ENCODE data around the gene ATP8B4.

GRCh38 chr15:50163719-50164410 is 44.8 kb upstream of the ATP8B4 start:
- TF ChIP-seq CTCF (IDR thresholded peaks at IDR 0.05): no peak
- no peak for TF ChIP-seq POLR2A (IDR thresholded peaks at IDR 0.05)
